GM12878 (cell line): ENCODE measurements around the gene RNU1-3.

Source experiments
- EP300 ChIP-seq, 2 experiments: fragments of 150-350 bp in 1 of 2; IDR thresholded peaks; 2 replicates each; pipeline ENCODE4 v1.6.1; 2011 to 2012; ENCODE audit warnings: low read depth in 2 of 2, low read length in 2 of 2, borderline replicate concordance in 1 of 2, improper control_type of control experiment in 1 of 2, inconsistent platforms in 1 of 2; ENCODE audit not compliant: control insufficient read depth in 1 of 2
- FOXM1 ChIP-seq: IDR thresholded peaks from 2 replicates; pipeline ENCODE4 v1.6.1; 2012; ENCODE audit warnings: low read depth, mild to moderate bottlenecking, inconsistent platforms, low read length, moderate library complexity
- MXI1 ChIP-seq: fragments of 150-350 bp; IDR thresholded peaks from 2 replicates; pipeline ENCODE4 v1.6.1; 2011; ENCODE audit warnings: low read depth, mild to moderate bottlenecking, inconsistent platforms, low read length, improper control_type of control experiment
- POLR2A ChIP-seq: IDR thresholded peaks from 2 replicates; pipeline ENCODE4 v1.6.1; 2011; ENCODE audit warnings: low read depth, mild to moderate bottlenecking, low read length
- TARDBP ChIP-seq: IDR thresholded peaks from 2 replicates; pipeline ENCODE4 v1.6.1; 2016; ENCODE audit warnings: borderline replicate concordance
- TF ChIP-seq, protein P1 (sequence below), 3 experiments: IDR thresholded peaks in 2 of 3; conservative IDR thresholded peaks in 1 of 3; 2 replicates each; pipeline ENCODE4 v1.5.1; 2011; ENCODE audit warnings: low read depth in 3 of 3, low read length in 3 of 3, mild to moderate bottlenecking in 3 of 3, control low read depth in 2 of 3, moderate library complexity in 2 of 3, inconsistent platforms in 1 of 3, mixed read lengths in 1 of 3; ENCODE audit not compliant: control insufficient read depth in 2 of 3, insufficient read depth in 1 of 3; ENCODE audit errors: extremely low read depth in 1 of 3
- TF ChIP-seq, protein P2 (sequence below): IDR thresholded peaks from 2 replicates; pipeline ENCODE4 v1.6.1; 2012; ENCODE audit warnings: low read length, inconsistent platforms

DNA sequence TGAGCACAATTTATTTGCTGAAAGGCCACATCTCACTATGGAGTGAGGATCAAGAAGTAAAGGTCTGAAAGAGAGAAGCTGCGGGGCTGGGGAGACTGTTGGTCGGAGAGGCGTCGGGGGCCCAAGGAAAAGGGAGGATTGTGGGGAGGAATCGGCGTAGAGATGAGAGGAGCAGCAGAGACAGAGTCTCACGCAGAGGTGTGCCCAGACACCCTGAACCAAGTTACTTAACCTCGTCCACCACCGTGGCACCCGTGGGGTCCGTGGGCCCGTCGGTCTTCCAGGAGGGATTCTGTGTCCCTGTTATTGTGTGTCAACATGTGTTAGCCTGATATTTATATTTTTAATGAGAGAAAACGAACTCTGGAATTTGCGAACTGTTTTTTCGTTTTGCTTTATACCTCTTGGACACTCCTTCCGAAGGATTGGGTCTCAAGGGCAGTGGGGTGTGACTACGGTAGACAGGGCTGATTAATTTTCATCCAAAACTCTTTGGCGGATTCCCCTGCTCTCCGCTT lies 49.6 kb downstream of the RNU1-3 start:
- TF ChIP-seq, protein P1, sequence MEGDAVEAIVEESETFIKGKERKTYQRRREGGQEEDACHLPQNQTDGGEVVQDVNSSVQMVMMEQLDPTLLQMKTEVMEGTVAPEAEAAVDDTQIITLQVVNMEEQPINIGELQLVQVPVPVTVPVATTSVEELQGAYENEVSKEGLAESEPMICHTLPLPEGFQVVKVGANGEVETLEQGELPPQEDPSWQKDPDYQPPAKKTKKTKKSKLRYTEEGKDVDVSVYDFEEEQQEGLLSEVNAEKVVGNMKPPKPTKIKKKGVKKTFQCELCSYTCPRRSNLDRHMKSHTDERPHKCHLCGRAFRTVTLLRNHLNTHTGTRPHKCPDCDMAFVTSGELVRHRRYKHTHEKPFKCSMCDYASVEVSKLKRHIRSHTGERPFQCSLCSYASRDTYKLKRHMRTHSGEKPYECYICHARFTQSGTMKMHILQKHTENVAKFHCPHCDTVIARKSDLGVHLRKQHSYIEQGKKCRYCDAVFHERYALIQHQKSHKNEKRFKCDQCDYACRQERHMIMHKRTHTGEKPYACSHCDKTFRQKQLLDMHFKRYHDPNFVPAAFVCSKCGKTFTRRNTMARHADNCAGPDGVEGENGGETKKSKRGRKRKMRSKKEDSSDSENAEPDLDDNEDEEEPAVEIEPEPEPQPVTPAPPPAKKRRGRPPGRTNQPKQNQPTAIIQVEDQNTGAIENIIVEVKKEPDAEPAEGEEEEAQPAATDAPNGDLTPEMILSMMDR (IDR thresholded peaks at IDR 0.05 in 2 of 3, conservative IDR thresholded peaks at IDR 0.05 in 1 of 3; ENCODE audit: control insufficient read depth in 2 of 3, extremely low read depth in 1 of 3, insufficient read depth in 1 of 3, low read depth in 3 of 3, low read length in 3 of 3) = no peak
- TF ChIP-seq FOXM1 (no peak), TARDBP (no peak), MXI1 (no peak), EP300 (IDR thresholded peaks at IDR 0.05; ENCODE audit: borderline replicate concordance in 1 of 2, control insufficient read depth in 1 of 2, low read depth in 2 of 2, low read length in 2 of 2) (no peak), POLR2A (no peak)
- TF ChIP-seq, protein P2, sequence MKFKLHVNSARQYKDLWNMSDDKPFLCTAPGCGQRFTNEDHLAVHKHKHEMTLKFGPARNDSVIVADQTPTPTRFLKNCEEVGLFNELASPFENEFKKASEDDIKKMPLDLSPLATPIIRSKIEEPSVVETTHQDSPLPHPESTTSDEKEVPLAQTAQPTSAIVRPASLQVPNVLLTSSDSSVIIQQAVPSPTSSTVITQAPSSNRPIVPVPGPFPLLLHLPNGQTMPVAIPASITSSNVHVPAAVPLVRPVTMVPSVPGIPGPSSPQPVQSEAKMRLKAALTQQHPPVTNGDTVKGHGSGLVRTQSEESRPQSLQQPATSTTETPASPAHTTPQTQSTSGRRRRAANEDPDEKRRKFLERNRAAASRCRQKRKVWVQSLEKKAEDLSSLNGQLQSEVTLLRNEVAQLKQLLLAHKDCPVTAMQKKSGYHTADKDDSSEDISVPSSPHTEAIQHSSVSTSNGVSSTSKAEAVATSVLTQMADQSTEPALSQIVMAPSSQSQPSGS = no peak
